NCI-H2171 treated with DMSO at 0.1 percent for 48 hours (cell line): Measurements from ENCODE around the gene RIPOR3.
"Not testable (repeated sequence)": the region's sequence is repeated elsewhere in the genome, so short reads cannot be mapped to it uniquely, and the experiment has no call there.

Source experiments
- DNase-seq: peaks from one replicate; lab custom pipeline; 2025; lab: John Stamatoyannopoulos, UW

RIPOR3 gene

GRCh38 chr20:50724112-50724725 is 32.9 kb upstream of the RIPOR3 start:
- no peak for DNase-seq

GRCh38 chr20:50723672-50724071 is 32.3 kb upstream of the RIPOR3 start:
- no peak for DNase-seq

- no peak for DNase-seq
These were observed 31.2 kb upstream of the RIPOR3 start for GRCh38 chr20:50722424-50723155.

GRCh38 chr20:50721881-50722281 is 30.5 kb upstream of the RIPOR3 start:
- DNase-seq = no peak

GRCh38 chr20:50720582-50720981 is 29.2 kb upstream of the RIPOR3 start:
- no peak for DNase-seq

GRCh38 chr20:50720026-50720425 is 28.7 kb upstream of the RIPOR3 start:
- no peak for DNase-seq

GRCh38 chr20:50719328-50719727 is 28.0 kb upstream of the RIPOR3 start:
- no peak for DNase-seq

- peak; percentile 98 for DNase-seq
These were observed 26.8 kb upstream of the RIPOR3 start for GRCh38 chr20:50717974-50718761.

- DNase-seq = no peak
These were observed 26.0 kb upstream of the RIPOR3 start for GRCh38 chr20:50717312-50717711.

GRCh38 chr20:50716518-50716917 is 25.2 kb upstream of the RIPOR3 start:
- DNase-seq = no peak

GRCh38 chr20:50715694-50716093 is 24.4 kb upstream of the RIPOR3 start:
- no peak for DNase-seq

- not testable (repeated sequence) for DNase-seq
These were observed 23.1 kb upstream of the RIPOR3 start for GRCh38 chr20:50714426-50714825.

- DNase-seq = no peak
These were observed 22.3 kb upstream of the RIPOR3 start for GRCh38 chr20:50713657-50714101.

- no peak for DNase-seq
These were observed 21.7 kb upstream of the RIPOR3 start for GRCh38 chr20:50712771-50713656.

GRCh38 chr20:50711113-50711825 is 19.9 kb upstream of the RIPOR3 start:
- no peak for DNase-seq

GRCh38 chr20:50710492-50711063 is 19.2 kb upstream of the RIPOR3 start:
- DNase-seq = no peak

GRCh38 chr20:50709636-50709973 is 18.3 kb upstream of the RIPOR3 start:
- no peak for DNase-seq

GRCh38 chr20:50708845-50709635 is 17.7 kb upstream of the RIPOR3 start:
- peak; percentile 18 for DNase-seq

GRCh38 chr20:50704971-50705370 is 13.6 kb upstream of the RIPOR3 start:
- DNase-seq = no peak

GRCh38 chr20:50704514-50704913 is 13.2 kb upstream of the RIPOR3 start:
- no peak for DNase-seq
